Lower leg skin (tissue), 4 donors: ENCODE measurements around the gene QRICH2. TPM values are rescaled to one million over a fixed set of nuclear protein-coding genes. Genes with fewer than 3 reads are reported as not detected.
"Not testable (repeated sequence)": the region's sequence is repeated elsewhere in the genome, so short reads cannot be mapped to it uniquely, and the experiment has no call there.

Source experiments
- DNase-seq, 2 donors: peaks; one replicate each; pipeline ENCODE4 v3.0.0-alpha.2; 2019; ENCODE audit warnings: low spot score in 2 of 2
- H3K4me3 ChIP-seq: fragments of 200-600 bp; sonication (generic); 2 replicates; pipeline ENCODE4 v1.5.1; 2017; ENCODE audit warnings: mild to moderate bottlenecking, low read depth; ENCODE audit not compliant: poor library complexity, severe bottlenecking
- POLR2A ChIP-seq, 2 donors: fragments of 450-650 bp; IDR thresholded peaks; one replicate each; pipeline ENCODE4 v1.6.1; 2016 to 2017; ENCODE audit warnings: antibody characterized with exemption in 2 of 2, mild to moderate bottlenecking in 1 of 2, moderate library complexity in 1 of 2
- WGBS, 2 donors: methylation state at CpG; one replicate each; pipeline ENCODE4 v1.1.5; 2018; 5-methylcytosine and 5-hydroxymethylcytosine counted together
- intact Hi-C: fragments of 100-400 bp; cut with DNase I; formaldehyde crosslinking; loops from one replicate; pipeline ENCODE4 v1.15.0; 2023; ENCODE audit warnings: low total_unique reads
- total RNA-seq, 4 donors: library from RNA; depleted of rRNA; stranded (reverse); fragments of >200 nt; gene quantifications; one replicate each; pipeline ENCODE4 v1.1.0, GENCODE V29; 2016
- TF ChIP-seq, protein P1 (sequence below), 3 donors: fragments of 450-650 bp; IDR thresholded peaks; one replicate each; pipeline ENCODE4 v1.5.1; 2016; ENCODE audit warnings: antibody characterized with exemption in 3 of 3, mild to moderate bottlenecking in 3 of 3, moderate library complexity in 2 of 3

Gene QRICH2
- total RNA-seq, 4 donors from 2014 or later = 0.88 to 3.3 (median 1.8) TPM

DNA sequence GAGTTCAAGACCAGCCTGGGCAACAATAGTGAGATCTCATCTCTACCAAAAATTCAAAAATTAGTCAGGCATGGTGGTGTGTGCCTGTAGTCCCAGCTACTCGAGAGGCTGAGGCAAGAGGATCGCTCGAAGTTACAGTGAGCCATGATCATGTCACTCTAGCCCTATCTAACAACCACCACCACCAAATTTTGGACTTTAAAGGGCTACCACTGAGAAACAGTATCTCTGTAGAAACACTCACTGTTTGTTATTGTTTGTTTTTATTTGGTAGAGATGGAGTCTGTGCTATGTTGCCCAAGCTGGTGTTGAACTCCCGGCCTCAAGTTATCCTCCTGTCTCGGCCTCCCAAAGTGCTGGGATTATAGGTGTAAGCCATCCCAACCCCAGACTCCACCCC lies 44.2 kb downstream of the QRICH2 start:
- intact Hi-C loops = no loop called here
- no peak overlapping the region for H3K4me3 ChIP-seq
- no peak for DNase-seq
- 92 to 96% methylated on average over 5 of the region's 5 CpGs for WGBS, 2 donors
- TF ChIP-seq, protein P1, sequence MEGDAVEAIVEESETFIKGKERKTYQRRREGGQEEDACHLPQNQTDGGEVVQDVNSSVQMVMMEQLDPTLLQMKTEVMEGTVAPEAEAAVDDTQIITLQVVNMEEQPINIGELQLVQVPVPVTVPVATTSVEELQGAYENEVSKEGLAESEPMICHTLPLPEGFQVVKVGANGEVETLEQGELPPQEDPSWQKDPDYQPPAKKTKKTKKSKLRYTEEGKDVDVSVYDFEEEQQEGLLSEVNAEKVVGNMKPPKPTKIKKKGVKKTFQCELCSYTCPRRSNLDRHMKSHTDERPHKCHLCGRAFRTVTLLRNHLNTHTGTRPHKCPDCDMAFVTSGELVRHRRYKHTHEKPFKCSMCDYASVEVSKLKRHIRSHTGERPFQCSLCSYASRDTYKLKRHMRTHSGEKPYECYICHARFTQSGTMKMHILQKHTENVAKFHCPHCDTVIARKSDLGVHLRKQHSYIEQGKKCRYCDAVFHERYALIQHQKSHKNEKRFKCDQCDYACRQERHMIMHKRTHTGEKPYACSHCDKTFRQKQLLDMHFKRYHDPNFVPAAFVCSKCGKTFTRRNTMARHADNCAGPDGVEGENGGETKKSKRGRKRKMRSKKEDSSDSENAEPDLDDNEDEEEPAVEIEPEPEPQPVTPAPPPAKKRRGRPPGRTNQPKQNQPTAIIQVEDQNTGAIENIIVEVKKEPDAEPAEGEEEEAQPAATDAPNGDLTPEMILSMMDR (IDR thresholded peaks at IDR 0.05) = no peak
- no peak for TF ChIP-seq POLR2A (IDR thresholded peaks at IDR 0.05)

- no peak for DNase-seq
Measured at GRCh38 chr17:76262732-76263344, 45.2 kb downstream of the QRICH2 start.

DNA sequence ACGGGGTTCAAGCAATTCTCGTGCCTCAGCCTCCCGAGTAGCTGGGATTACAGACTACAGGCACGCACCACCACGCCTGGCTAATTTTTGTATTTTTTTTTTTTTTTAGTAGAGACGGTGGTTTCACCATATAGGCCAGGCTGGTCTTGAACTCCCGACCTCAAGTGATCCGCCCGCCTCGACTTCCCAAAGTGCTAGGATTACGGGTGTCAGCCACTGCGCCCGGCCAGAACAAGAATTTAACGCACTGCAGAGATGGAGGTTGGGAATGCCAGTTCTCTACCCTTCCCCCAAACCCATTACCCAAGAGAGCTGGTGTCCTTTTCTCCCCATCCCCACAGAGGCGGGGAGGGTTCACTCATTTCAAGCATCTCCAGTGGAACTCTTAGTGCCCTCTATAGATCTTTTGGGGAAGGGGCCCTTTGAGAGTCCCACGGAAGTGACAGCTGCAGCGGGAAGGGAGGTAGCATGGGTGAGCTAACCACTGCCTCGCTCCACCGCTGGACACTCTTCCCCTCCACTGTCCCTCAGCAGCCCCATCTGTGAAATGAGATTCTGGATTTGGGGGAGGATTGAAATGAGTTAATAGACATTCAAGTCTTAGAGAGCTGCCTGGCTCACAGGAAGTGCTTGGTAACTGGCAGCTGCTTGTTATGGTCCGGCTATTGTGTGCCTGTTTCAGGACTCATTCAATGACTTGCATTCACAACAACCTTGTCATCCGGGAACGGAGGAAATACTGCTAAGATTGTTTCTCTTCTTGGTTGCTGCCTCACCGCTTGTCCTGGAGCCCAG lies 46.5 kb downstream of the QRICH2 start:
- no peak for DNase-seq
- no peak for TF ChIP-seq POLR2A (IDR thresholded peaks at IDR 0.05)
- TF ChIP-seq, protein P1 (IDR thresholded peaks at IDR 0.05) = no peak
- no peak overlapping the region for H3K4me3 ChIP-seq
- intact Hi-C loops = no loop called here
- WGBS, 2 donors = 85 to 88% methylated on average over 23 of the region's 23 CpGs

More at GRCh38 chr17:76262732-76263344, 45.2 kb downstream of the QRICH2 start:
- 46 to 50% methylated on average over 9 of the region's 9 CpGs for WGBS, 2 donors
- no peak for TF ChIP-seq POLR2A (IDR thresholded peaks at IDR 0.05)
- TF ChIP-seq, protein P1 (IDR thresholded peaks at IDR 0.05) = no peak
- H3K4me3 ChIP-seq = no peak overlapping the region
- intact Hi-C loops = no loop called here

- DNase-seq = no peak
- TF ChIP-seq, protein P1 (IDR thresholded peaks at IDR 0.05) = no peak
- TF ChIP-seq POLR2A (IDR thresholded peaks at IDR 0.05) = no peak
- intact Hi-C loops = no loop called here
- H3K4me3 ChIP-seq = no peak overlapping the region
- WGBS, 2 donors = 73 to 88% methylated on average over 5 of the region's 5 CpGs
Measured at GRCh38 chr17:76260669-76261068, 47.4 kb downstream of the QRICH2 start.

DNA sequence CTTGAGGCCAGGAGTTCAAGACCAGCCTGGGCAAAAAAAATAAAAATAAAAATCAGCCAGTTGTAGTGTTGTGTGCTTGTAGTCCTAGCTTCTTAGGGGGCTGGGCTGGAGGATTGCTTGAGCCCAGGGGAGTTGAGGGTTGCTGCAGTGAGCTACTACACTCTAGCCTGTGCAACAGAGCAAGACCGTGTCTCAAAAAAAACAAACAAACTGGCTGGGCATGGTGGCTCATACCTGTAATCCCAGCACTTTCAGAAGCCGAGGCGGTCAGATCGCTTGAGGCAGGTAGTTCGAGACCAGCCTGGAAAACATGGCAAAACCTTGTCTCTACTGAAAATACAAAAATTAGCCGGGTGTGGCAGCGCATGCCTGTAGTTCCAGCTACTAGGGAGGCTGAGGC lies 47.9 kb downstream of the QRICH2 start:
- intact Hi-C loops = no loop called here
- H3K4me3 ChIP-seq = no peak overlapping the region
- TF ChIP-seq, protein P1 (IDR thresholded peaks at IDR 0.05) = no peak
- TF ChIP-seq POLR2A (IDR thresholded peaks at IDR 0.05) = no peak
- DNase-seq = no peak
- 94 to 95% methylated on average over 7 of the region's 7 CpGs for WGBS, 2 donors

DNA sequence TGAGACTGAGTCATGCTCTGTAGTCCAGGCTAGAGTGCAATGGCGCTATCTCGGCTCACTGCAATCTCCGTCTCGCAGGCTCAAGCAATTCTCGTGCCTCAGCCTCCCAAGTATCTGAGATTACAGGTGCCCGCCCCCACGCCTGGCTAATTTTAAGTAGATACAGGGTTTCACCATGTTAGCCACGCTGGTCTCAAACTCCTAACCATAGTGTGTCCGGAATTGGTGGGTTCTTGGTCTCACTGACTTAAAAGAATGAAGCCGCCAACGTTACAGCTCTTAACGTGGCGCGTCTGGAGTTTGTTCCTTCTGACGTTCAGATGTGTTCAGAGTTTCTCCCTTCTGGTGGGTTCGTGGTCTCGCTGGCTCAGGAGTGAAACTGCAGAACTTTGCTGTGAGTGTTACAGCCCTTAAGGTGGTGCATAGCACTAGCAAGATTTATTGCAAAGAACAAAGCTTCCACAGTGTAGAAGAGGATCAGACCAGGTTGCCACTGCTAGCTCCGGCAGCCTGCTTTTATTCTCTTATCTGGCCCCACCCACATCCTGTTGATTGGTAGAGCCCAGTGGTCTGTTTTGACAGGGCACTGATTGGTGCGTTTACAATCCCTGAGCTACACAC lies 51.5 kb downstream of the QRICH2 start:
- H3K4me3 ChIP-seq, intact Hi-C loops: not testable (repeated sequence)
- WGBS, 2 donors = 78 to 82% methylated on average over 19 of the region's 19 CpGs
- peak in 1 of 2 donors; percentile 64 for DNase-seq
